HG03025 (cell line): ENCODE results near the gene PGLYRP3.
A peak's percentile ranks its signal among the peaks of the same experiment; 100 is the strongest.
"Not testable (repeated sequence)": the region's sequence is repeated elsewhere in the genome, so short reads cannot be mapped to it uniquely, and the experiment has no call there.

Experiments used
- ATAC-seq: cut with Tn5 transposase; IDR thresholded peaks from one replicate; pipeline ENCODE4 v1.9.1; 2021; ENCODE audit warnings: mild to moderate bottlenecking, moderate library complexity; ENCODE audit not compliant: unreplicated experiment, low FRiP score

The PGLYRP3 gene

GRCh38 chr1:153316013-153316412 lies 3.3 kb upstream of the PGLYRP3 start:
- ATAC-seq = not testable (repeated sequence)

GRCh38 chr1:153314388-153314787 lies 1.6 kb upstream of the PGLYRP3 start:
- not testable (repeated sequence) for ATAC-seq

GRCh38 chr1:153313288-153313687 lies 536 bp upstream of the PGLYRP3 start:
- no peak for ATAC-seq

- ATAC-seq = no peak
Observed at GRCh38 chr1:153310526-153310925, 2.2 kb downstream of the PGLYRP3 start.

GRCh38 chr1:153309441-153309840 lies 3.3 kb downstream of the PGLYRP3 start:
- no peak for ATAC-seq

GRCh38 chr1:153308540-153308939 lies 4.2 kb downstream of the PGLYRP3 start:
- no peak for ATAC-seq

- ATAC-seq = no peak
Observed at GRCh38 chr1:153307221-153307600, 5.5 kb downstream of the PGLYRP3 start.

GRCh38 chr1:153306303-153307220 lies 6.2 kb downstream of the PGLYRP3 start:
- no peak for ATAC-seq

- ATAC-seq = no peak
Observed at GRCh38 chr1:153305682-153306081, 7.1 kb downstream of the PGLYRP3 start.

GRCh38 chr1:153302308-153302707 lies 10.4 kb downstream of the PGLYRP3 start:
- no peak for ATAC-seq

GRCh38 chr1:153293851-153294250 lies 18.9 kb downstream of the PGLYRP3 start:
- ATAC-seq = no peak

- no peak for ATAC-seq
Observed at GRCh38 chr1:153293480-153293775, 19.3 kb downstream of the PGLYRP3 start.

GRCh38 chr1:153292740-153293479 lies 19.8 kb downstream of the PGLYRP3 start:
- ATAC-seq = no peak

GRCh38 chr1:153292185-153292584 lies 20.6 kb downstream of the PGLYRP3 start:
- ATAC-seq = no peak

GRCh38 chr1:153291514-153291913 lies 21.2 kb downstream of the PGLYRP3 start:
- ATAC-seq = no peak

GRCh38 chr1:153288634-153289275 lies 24.0 kb downstream of the PGLYRP3 start:
- no peak for ATAC-seq

- ATAC-seq = peak; percentile 53
Observed at GRCh38 chr1:153277852-153278251, 34.9 kb downstream of the PGLYRP3 start.

GRCh38 chr1:153272186-153272585 lies 40.6 kb downstream of the PGLYRP3 start:
- no peak for ATAC-seq

GRCh38 chr1:153271711-153272110 lies 41.0 kb downstream of the PGLYRP3 start:
- ATAC-seq = no peak

GRCh38 chr1:153265457-153265856 lies 47.3 kb downstream of the PGLYRP3 start:
- ATAC-seq = no peak

- ATAC-seq = no peak
Observed at GRCh38 chr1:153262462-153263157, 50.1 kb downstream of the PGLYRP3 start.
